ENCODE measurements around the gene USP9X.
"Not testable (repeated sequence)": the region's sequence is repeated elsewhere in the genome, so short reads cannot be mapped to it uniquely, and the experiment has no call there.

USP9X gene

DNA sequence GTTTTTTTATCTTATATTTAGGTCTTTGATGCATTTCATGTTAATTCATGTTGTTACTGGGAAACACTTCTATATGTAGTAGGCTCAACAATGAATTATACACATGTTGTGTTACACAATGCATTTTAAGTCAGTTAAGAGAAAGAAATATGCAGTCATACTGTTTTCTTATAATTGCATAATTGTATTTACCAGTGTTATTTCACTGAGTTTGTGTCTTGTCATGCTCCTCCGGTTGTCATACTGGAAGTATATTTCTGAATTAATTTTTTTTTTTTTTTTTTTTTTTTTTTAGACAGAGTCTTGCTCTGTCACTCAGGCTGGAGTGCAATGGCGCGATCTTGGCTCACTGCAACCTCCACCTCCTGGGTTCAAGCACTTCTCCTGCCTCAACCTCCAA is 21.0 kb downstream of the USP9X start:
- H3K9ac ChIP-seq (ENCODE audit: low read depth, low read length); H3K27ac ChIP-seq (ENCODE audit: low read depth, low read length); H3K36me3 ChIP-seq (ENCODE audit: control insufficient read depth, insufficient read depth, low read length); H3K27me3 ChIP-seq (ENCODE audit: control insufficient read depth, insufficient read depth, low read length); H3K9me3 ChIP-seq (ENCODE audit: control insufficient read depth, insufficient read depth, low read length): not testable (repeated sequence)
- peaks cover 64% of the 10 kb centered on the region for H3K4me1 ChIP-seq (ENCODE audit: control insufficient read depth, insufficient read depth, low read length)
- peak overlapping the region; percentile 27; the same call in 1 of the 2 replicates for H3K4me3 ChIP-seq (ENCODE audit: low read depth, low read length)

DNA sequence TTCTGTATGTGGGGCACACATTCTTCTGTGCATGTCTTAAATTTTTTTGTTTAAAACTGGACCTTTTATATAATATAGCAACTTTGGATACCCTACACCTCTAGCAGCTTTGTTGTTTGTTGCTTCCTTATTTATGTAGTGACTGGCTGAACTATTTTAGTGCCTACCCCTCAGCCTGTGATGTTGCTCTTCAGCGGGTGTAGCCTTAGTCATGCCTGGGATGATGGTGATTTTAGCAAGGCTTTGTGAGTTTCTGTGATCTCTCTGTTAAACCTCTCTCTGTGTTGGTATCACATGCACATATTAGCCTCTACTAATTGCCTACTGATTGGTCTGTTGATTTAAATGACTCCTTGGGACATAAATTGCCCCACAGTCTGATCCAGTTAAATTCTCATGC is 22.8 kb downstream of the USP9X start:
- peak overlapping the region; percentile 34 for H3K4me3 ChIP-seq (ENCODE audit: low read depth, low read length)
- peak overlapping the region; percentile 67 for H3K27ac ChIP-seq (ENCODE audit: low read depth, low read length)
- H3K9me3 ChIP-seq (ENCODE audit: control insufficient read depth, insufficient read depth, low read length) = no peaks in the 10 kb centered on the region
- no peaks in the 10 kb centered on the region for H3K27me3 ChIP-seq (ENCODE audit: control insufficient read depth, insufficient read depth, low read length)
- H3K9ac ChIP-seq (ENCODE audit: low read depth, low read length) = no peak overlapping the region; the same call in 1 of the 2 replicates
- peaks cover 69% of the 10 kb centered on the region for H3K4me1 ChIP-seq (ENCODE audit: control insufficient read depth, insufficient read depth, low read length)
- peaks cover 9% of the 10 kb centered on the region; the same call in 1 of the 2 replicates for H3K36me3 ChIP-seq (ENCODE audit: control insufficient read depth, insufficient read depth, low read length)

DNA sequence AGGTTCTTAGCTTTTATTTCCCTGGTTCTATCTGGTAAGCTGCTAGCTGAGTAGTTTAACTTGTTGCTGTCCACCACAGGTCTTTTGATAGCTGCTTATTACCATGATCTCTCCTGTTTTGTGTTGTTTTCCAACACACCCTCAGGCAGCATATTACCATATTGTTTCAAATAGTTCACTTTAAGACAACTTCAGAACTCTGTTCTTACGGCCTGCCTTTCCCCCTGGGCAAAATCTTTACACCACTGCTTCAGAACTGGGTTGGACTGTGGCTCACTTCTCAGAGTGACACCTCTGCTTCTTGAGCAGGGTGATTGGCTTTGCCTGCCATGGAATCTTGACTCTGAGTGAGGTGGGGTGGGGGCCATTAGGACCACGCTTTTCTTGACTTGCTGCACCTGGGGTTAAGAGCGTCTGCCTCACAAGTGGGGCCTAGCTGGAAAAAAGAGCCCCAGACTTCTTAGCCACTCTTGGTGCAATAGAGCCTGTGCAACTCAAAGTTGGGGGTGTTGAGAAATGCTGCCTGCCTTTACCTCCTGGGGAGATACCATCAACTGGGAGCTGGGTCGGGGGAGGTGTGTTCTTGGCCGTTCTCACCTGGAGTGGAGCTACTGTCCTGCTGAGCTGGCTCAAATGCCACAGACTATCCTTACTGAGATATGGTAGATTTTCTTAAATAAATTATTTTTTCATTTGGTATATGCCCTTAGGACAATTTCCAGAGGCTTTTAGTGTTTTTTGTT is 23.4 kb downstream of the USP9X start:
- peaks cover 7% of the 10 kb centered on the region; the same call in 1 of the 2 replicates for H3K36me3 ChIP-seq (ENCODE audit: control insufficient read depth, insufficient read depth, low read length)
- peaks cover 67% of the 10 kb centered on the region for H3K4me1 ChIP-seq (ENCODE audit: control insufficient read depth, insufficient read depth, low read length)
- peak overlapping the region; percentile 67 for H3K27ac ChIP-seq (ENCODE audit: low read depth, low read length)
- H3K27me3 ChIP-seq (ENCODE audit: control insufficient read depth, insufficient read depth, low read length) = no peaks in the 10 kb centered on the region
- peak overlapping the region; percentile 34 for H3K4me3 ChIP-seq (ENCODE audit: low read depth, low read length)
- no peaks in the 10 kb centered on the region for H3K9me3 ChIP-seq (ENCODE audit: control insufficient read depth, insufficient read depth, low read length)
- no peak overlapping the region; the same call in 1 of the 2 replicates for H3K9ac ChIP-seq (ENCODE audit: low read depth, low read length)

DNA sequence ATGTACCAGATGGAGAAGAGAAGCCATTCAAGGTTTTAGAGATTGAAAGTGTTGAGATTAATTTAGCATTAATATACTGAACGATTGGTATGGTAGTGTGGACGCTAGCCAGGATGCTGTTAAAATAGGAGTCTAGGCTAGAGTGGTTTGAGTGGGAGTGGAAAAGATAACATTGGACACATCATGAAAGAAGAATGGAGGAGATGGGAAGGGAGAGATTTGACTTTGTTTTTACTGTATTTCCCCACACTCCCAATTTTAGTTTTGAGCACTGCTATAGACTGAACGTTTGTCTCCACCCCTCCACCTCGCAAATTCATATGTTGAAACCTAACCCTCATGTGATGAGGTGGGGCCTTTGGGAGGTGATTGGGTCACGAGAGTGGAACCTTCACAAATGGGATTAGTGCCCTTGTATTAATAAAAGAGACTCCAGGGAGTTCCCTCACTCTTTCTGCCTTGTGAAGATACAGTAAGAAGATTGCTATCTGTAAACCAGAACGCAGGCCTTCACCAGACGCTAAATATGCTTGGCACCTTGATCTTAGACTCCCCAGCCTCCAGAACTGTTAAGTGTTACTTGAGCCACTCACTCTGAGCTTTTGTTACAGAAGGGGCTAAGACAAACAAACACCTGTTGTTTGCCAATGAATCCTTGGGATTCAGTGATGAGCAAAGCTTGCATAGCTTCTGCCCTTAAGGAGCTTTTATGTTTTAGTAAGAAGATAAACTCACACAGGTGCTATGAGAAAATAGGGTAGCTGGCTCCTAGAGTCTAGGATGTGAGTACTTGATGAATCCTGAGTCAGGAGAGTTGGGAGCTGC is 25.8 kb downstream of the USP9X start:
- Histone ChIP-seq H3K9me3 (ENCODE audit: control insufficient read depth, insufficient read depth, low read length) (no peaks in the 10 kb centered on the region), H3K4me1 (ENCODE audit: control insufficient read depth, insufficient read depth, low read length) (peaks cover 64% of the 10 kb centered on the region), H3K36me3 (ENCODE audit: control insufficient read depth, insufficient read depth, low read length) (peaks cover 3% of the 10 kb centered on the region; the same call in 1 of the 2 replicates), H3K27me3 (ENCODE audit: control insufficient read depth, insufficient read depth, low read length) (no peaks in the 10 kb centered on the region), H3K4me3 (ENCODE audit: low read depth, low read length) (peak overlapping the region; percentile 30), H3K27ac (ENCODE audit: low read depth, low read length) (peak overlapping the region; percentile 50), H3K9ac (ENCODE audit: low read depth, low read length) (no peak overlapping the region)

DNA sequence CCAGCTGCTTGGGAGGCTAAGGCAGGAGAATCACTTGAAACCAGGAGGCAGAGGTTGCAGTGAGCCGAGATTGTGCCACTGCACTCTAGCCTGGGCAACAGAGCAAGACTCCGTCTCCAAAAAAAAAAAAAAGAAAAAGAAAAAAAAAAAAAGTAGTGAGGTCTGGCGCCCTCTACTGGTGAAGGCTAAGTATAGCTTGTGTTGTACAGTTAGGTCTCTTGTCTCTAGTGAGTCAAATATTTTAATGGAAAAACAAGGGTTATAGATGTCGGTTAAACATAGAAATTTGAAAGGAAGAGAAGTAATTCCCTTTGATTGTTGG is 29.8 kb downstream of the USP9X start:
- not testable (repeated sequence) for H3K27ac ChIP-seq (ENCODE audit: low read depth, low read length); H3K9me3 ChIP-seq (ENCODE audit: control insufficient read depth, insufficient read depth, low read length); H3K9ac ChIP-seq (ENCODE audit: low read depth, low read length); H3K36me3 ChIP-seq (ENCODE audit: control insufficient read depth, insufficient read depth, low read length); H3K27me3 ChIP-seq (ENCODE audit: control insufficient read depth, insufficient read depth, low read length)
- Histone ChIP-seq H3K4me1 (ENCODE audit: control insufficient read depth, insufficient read depth, low read length) (peaks cover 47% of the 10 kb centered on the region), H3K4me3 (ENCODE audit: low read depth, low read length) (0 out of 2 replicates have a peak overlapping the region, but pooled peaks have one; percentile 30)

DNA sequence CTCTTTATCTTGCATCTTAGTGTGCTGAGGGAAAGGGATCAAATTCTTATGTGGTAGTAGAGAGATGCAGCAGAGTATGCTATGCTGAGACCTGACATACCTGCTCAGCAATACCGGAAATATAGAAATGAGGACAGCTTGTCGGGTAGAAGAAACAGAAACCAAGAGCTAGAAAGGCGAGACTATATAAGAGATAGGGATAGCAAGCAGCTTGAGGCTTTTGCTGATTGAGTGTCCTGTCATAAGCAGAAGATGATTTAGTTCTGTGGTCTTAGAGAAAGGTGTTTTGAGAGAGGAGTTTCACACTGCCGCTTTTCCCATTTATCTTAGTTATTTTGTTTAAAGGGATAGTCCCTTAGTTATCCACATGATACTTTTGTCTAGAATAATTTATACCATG is 31.7 kb downstream of the USP9X start:
- Histone ChIP-seq H3K4me1 (ENCODE audit: control insufficient read depth, insufficient read depth, low read length) (peaks cover 38% of the 10 kb centered on the region), H3K9me3 (ENCODE audit: control insufficient read depth, insufficient read depth, low read length) (no peaks in the 10 kb centered on the region), H3K36me3 (ENCODE audit: control insufficient read depth, insufficient read depth, low read length) (peaks cover 3% of the 10 kb centered on the region; the same call in 1 of the 2 replicates), H3K9ac (ENCODE audit: low read depth, low read length) (no peak overlapping the region), H3K27ac (ENCODE audit: low read depth, low read length) (no peak overlapping the region), H3K27me3 (ENCODE audit: control insufficient read depth, insufficient read depth, low read length) (no peaks in the 10 kb centered on the region), H3K4me3 (ENCODE audit: low read depth, low read length) (no peak overlapping the region)

DNA sequence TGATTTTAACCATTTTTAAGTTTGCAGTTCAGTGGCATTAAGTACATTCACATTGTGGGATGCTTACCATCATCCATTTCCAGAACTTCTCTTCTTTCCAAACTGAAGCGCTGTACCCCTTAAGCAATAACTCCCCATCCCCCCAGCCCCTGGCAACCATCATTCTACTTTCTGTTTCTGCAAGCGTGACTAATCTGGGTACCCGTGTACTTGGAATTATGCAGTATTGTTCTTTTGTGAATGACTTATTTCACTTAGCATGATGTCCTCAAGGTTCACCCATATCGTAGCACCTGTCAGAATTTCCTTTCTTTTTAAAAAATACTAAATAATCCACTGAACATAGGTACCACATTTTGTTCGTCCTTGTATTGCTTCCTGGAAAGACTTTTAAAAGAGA is 32.9 kb downstream of the USP9X start:
- Histone ChIP-seq H3K36me3 (ENCODE audit: control insufficient read depth, insufficient read depth, low read length) (peaks cover 10% of the 10 kb centered on the region; the same call in 1 of the 2 replicates), H3K9me3 (ENCODE audit: control insufficient read depth, insufficient read depth, low read length) (no peaks in the 10 kb centered on the region), H3K9ac (ENCODE audit: low read depth, low read length) (no peak overlapping the region), H3K4me1 (ENCODE audit: control insufficient read depth, insufficient read depth, low read length) (peaks cover 33% of the 10 kb centered on the region), H3K27me3 (ENCODE audit: control insufficient read depth, insufficient read depth, low read length) (no peaks in the 10 kb centered on the region), H3K4me3 (ENCODE audit: low read depth, low read length) (no peak overlapping the region), H3K27ac (ENCODE audit: low read depth, low read length) (no peak overlapping the region)

DNA sequence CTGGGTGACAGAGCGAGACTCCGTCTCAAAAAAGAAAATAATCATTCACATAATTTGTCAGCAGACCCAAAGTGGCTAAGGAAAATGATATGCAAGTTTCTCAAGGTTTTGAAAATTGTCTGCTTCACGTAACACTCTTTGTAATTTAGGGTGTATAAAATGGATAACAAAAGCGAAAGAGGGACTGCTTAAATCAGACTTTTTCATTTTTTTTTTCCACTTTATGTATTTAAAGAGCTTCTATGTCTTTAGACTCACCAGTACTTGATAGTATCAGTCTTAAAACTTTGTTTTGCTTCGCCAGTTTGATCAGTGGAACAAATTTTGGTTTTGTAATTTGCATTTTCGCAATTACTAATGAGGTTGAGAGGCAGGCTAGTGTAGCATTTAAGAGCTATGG is 34.6 kb downstream of the USP9X start:
- H3K9ac ChIP-seq (ENCODE audit: low read depth, low read length) = no peak overlapping the region
- H3K27me3 ChIP-seq (ENCODE audit: control insufficient read depth, insufficient read depth, low read length) = no peaks in the 10 kb centered on the region
- H3K4me1 ChIP-seq (ENCODE audit: control insufficient read depth, insufficient read depth, low read length) = peaks cover 30% of the 10 kb centered on the region
- H3K36me3 ChIP-seq (ENCODE audit: control insufficient read depth, insufficient read depth, low read length) = peaks cover 23% of the 10 kb centered on the region
- no peak overlapping the region for H3K27ac ChIP-seq (ENCODE audit: low read depth, low read length)
- no peak overlapping the region for H3K4me3 ChIP-seq (ENCODE audit: low read depth, low read length)
- H3K9me3 ChIP-seq (ENCODE audit: control insufficient read depth, insufficient read depth, low read length) = 0 out of 2 replicates have a peak, but pooled peaks cover 2% of the 10 kb centered on the region

DNA sequence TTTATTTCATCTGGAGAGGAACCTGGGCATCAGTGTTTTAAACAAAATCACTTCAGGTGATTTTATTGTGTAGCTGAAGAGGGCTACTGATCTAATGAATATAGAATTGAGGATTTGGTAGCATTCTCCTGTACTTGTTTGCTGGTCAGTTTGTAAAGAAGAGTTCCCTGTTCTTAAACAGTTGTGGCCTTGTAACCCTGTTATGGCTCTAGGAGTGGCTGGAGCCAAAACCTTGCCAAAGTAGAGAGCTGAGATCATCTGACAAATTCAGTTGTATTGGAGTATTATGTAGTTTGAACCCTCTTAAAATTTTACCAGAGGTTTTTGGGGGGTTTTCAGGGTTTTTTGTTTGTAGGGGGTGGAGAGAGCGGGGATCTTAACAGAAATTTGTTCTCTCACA is 36.5 kb downstream of the USP9X start:
- no peak overlapping the region for H3K4me3 ChIP-seq (ENCODE audit: low read depth, low read length)
- H3K4me1 ChIP-seq (ENCODE audit: control insufficient read depth, insufficient read depth, low read length) = peaks cover 14% of the 10 kb centered on the region; the same call in 1 of the 2 replicates
- H3K27ac ChIP-seq (ENCODE audit: low read depth, low read length) = no peak overlapping the region
- H3K9ac ChIP-seq (ENCODE audit: low read depth, low read length) = no peak overlapping the region
- H3K27me3 ChIP-seq (ENCODE audit: control insufficient read depth, insufficient read depth, low read length) = no peaks in the 10 kb centered on the region
- H3K36me3 ChIP-seq (ENCODE audit: control insufficient read depth, insufficient read depth, low read length) = peaks cover 42% of the 10 kb centered on the region
- H3K9me3 ChIP-seq (ENCODE audit: control insufficient read depth, insufficient read depth, low read length) = 0 out of 2 replicates have a peak, but pooled peaks cover 2% of the 10 kb centered on the region

DNA sequence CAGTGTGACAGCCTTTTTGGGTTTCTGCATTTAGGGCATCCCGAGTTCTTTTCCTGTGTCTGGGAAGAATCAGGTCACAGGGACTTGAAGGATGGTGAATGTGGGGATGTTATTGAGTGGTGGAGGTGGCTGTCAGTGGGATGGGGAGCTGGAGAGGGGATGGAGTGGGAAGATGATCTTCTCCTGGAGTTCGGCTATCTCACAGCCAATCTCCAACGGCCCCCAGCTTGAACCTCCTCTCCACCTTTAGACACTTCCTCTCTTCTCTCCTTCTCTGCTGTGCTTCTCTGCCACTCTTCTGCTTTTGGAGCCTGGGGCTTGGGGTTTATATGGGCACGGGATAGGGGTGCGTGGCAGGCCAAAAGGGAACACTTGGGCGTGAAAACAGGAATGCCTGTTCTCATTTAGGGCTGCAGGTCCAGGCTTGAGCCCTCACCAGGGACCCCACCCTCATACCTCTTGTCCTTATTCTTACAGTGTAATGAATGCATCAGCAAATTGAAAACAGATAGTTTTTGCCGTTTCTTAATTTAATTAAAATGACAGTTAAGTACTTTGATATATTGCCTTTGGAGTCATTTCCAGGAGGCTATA is 37.5 kb downstream of the USP9X start:
- Histone ChIP-seq H3K36me3 (ENCODE audit: control insufficient read depth, insufficient read depth, low read length) (peaks cover 52% of the 10 kb centered on the region), H3K9me3 (ENCODE audit: control insufficient read depth, insufficient read depth, low read length) (0 out of 2 replicates have a peak, but pooled peaks cover 2% of the 10 kb centered on the region), H3K4me1 (ENCODE audit: control insufficient read depth, insufficient read depth, low read length) (peaks cover 11% of the 10 kb centered on the region; the same call in 1 of the 2 replicates), H3K27me3 (ENCODE audit: control insufficient read depth, insufficient read depth, low read length) (no peaks in the 10 kb centered on the region), H3K9ac (ENCODE audit: low read depth, low read length) (no peak overlapping the region), H3K4me3 (ENCODE audit: low read depth, low read length) (no peak overlapping the region), H3K27ac (ENCODE audit: low read depth, low read length) (no peak overlapping the region)
